Upper lobe of left lung (tissue), 6 donors: ENCODE results near the gene SNRPA1. TPM values are rescaled to one million over a fixed set of nuclear protein-coding genes. Genes with fewer than 3 reads are reported as not detected.
"Not testable (repeated sequence)": the region's sequence is repeated elsewhere in the genome, so short reads cannot be mapped to it uniquely, and the experiment has no call there.

Experiments used
- ATAC-seq, 2 donors: fragments of 200-7000 bp; cut with Tn5 transposase; one replicate each; pipeline ENCODE4 v1.9.1; 2022; ENCODE audit warnings: mild to moderate bottlenecking in 2 of 2, moderate library complexity in 2 of 2; ENCODE audit not compliant: low FRiP score in 2 of 2
- DNase-seq, 2 donors: peaks; one replicate each; pipeline ENCODE4 v3.0.0-alpha.2; 2019 to 2020
- H3K27ac ChIP-seq, 4 donors: fragments of 200-600 bp; sonication (generic); one replicate each; pipeline ENCODE4 v1.5.1; 2016 to 2019
- H3K27me3 ChIP-seq, 4 donors: fragments of 200-600 bp; sonication (generic); one replicate each; pipeline ENCODE4 v1.5.1; 2017 to 2019
- H3K36me3 ChIP-seq, 4 donors: fragments of 200-600 bp; sonication (generic); one replicate each; pipeline ENCODE4 v1.5.1; 2016 to 2019
- H3K4me1 ChIP-seq, 4 donors: fragments of 200-600 bp; sonication (generic); one replicate each; pipeline ENCODE4 v1.5.1; 2018 to 2019
- H3K4me3 ChIP-seq, 4 donors: fragments of 200-600 bp; sonication (generic); one replicate each; pipeline ENCODE4 v1.5.1; 2017 to 2019; ENCODE audit warnings: mild to moderate bottlenecking in 2 of 4, moderate library complexity in 1 of 4
- H3K9me3 ChIP-seq, 4 donors: fragments of 200-600 bp; sonication (generic); one replicate each; pipeline ENCODE4 v1.5.1; 2018 to 2019
- EP300 ChIP-seq, 4 donors: sonication (generic); formaldehyde crosslinking; IDR thresholded peaks; one replicate each; pipeline ENCODE4 v1.5.1; 2017; ENCODE audit warnings: antibody characterized with exemption in 4 of 4, control low read depth in 2 of 4
- POLR2A ChIP-seq, 4 donors: fragments of 450-650 bp; IDR thresholded peaks; one replicate each; pipeline ENCODE4 v1.5.1; 2016 to 2017; ENCODE audit warnings: antibody characterized with exemption in 4 of 4, mild to moderate bottlenecking in 2 of 4
- POLR2AphosphoS5 ChIP-seq, 2 donors: sonication (generic); formaldehyde crosslinking; IDR thresholded peaks; one replicate each; pipeline ENCODE4 v1.5.1; 2017; ENCODE audit warnings: antibody characterized with exemption in 2 of 2
- WGBS, 2 donors: methylation state at CpG; one replicate each; pipeline ENCODE4 v1.1.5; 2017 to 2018; 5-methylcytosine and 5-hydroxymethylcytosine counted together
- total RNA-seq, 6 donors: library from RNA; depleted of rRNA in 4 of 6; stranded (reverse); fragments of >200 nt in 4 of 6; gene quantifications; one replicate each; pipeline versions ENCODE4 v1.1.0 to v1.2.1, GENCODE V29; 2016 to 2021
- TF ChIP-seq, protein P1 (sequence below), 6 experiments: fragments of 450-650 bp in 4 of 6; fragments of 200-600 bp in 2 of 6; sonication (generic) in 2 of 6; IDR thresholded peaks; one replicate each; pipeline ENCODE4 v1.5.1; 2016 to 2019; ENCODE audit warnings: antibody characterized with exemption in 6 of 6
- donor health status: DM: no; HTN: no; CAD: no; lungs with moderate emphysema.
- donor health status: DM: no; HTN: yes; CAD: no; lungs with severe emphysema.

Gene SNRPA1
- total RNA-seq, 6 donors from 2014 or later, result 32.1 to 53.4 (median 40.2) TPM

DNA sequence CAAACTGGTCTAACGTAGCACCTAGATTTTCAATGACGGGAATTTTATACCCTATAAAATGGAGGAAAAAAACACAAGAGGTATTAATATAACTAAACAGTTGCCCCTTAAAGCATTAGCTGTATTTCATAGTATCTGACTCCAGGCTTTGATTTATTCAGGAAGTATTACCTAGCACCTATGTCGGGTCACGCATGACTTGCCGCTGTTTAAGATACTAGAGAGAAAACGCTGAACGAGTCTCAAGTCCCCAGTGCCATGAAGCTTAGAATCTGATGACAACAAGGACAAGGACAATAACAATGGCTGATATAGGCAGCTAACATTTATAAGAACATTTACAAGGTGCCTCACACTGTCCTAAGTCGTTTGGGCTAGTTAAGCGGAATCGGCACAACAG is 1.9 kb downstream of the SNRPA1 start:
- Histone ChIP-seq H3K36me3 (peaks cover 0 to 28% (median 6%) of the 10 kb centered on the region in 4 donors), H3K27ac (peak overlapping the region in 2 of 4 donors; percentile 97), H3K27me3 (no peaks in the 10 kb centered on the region), H3K9me3 (no peaks in the 10 kb centered on the region), H3K4me1 (peaks cover 24 to 31% (median 27%) of the 10 kb centered on the region in 4 donors), H3K4me3 (peak overlapping the region in 2 of 4 donors; percentile 80 to 100)
- ATAC-seq, result no peak
- 63 to 70% methylated on average over 10 of the region's 10 CpGs for WGBS, 2 donors
- no peak for DNase-seq
- TF ChIP-seq, protein P1, sequence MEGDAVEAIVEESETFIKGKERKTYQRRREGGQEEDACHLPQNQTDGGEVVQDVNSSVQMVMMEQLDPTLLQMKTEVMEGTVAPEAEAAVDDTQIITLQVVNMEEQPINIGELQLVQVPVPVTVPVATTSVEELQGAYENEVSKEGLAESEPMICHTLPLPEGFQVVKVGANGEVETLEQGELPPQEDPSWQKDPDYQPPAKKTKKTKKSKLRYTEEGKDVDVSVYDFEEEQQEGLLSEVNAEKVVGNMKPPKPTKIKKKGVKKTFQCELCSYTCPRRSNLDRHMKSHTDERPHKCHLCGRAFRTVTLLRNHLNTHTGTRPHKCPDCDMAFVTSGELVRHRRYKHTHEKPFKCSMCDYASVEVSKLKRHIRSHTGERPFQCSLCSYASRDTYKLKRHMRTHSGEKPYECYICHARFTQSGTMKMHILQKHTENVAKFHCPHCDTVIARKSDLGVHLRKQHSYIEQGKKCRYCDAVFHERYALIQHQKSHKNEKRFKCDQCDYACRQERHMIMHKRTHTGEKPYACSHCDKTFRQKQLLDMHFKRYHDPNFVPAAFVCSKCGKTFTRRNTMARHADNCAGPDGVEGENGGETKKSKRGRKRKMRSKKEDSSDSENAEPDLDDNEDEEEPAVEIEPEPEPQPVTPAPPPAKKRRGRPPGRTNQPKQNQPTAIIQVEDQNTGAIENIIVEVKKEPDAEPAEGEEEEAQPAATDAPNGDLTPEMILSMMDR (IDR thresholded peaks at IDR 0.05), result no peak
- TF ChIP-seq EP300 (IDR thresholded peaks at IDR 0.05), result no peak
- TF ChIP-seq POLR2A (IDR thresholded peaks at IDR 0.05), result no peak
- no peak for TF ChIP-seq POLR2AphosphoS5 (IDR thresholded peaks at IDR 0.05)

DNA sequence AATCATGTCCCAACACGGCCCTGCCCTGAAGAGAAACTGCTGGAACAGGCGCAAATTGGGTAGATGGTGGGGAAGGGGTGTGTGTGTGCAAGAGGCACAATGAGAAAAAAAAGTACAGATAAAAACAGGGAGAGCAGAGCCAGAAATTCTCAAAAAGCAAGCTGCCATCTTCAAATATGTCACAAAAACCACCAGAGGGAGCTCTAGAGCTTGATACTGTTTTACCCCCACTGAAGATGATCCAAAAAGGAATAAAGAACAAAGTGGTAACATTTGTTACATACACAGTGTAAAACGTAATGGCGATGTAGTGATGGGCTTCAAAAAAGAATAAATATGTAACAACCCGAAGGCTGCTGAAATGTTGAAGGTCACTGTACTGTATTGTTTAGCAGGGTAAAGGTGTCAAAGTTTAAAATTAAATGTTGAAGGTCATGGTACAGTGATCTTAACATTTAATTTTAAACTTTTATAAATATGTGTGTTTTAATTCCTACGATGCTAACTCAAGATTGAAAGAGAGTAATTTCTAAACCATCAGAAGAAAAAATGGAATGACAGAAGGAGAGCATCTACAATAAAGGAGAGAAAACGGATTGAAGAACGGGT is 6.0 kb downstream of the SNRPA1 start:
- peaks cover 14 to 25% (median 19%) of the 10 kb centered on the region in 4 donors for H3K4me1 ChIP-seq
- H3K27me3 ChIP-seq, result no peaks in the 10 kb centered on the region
- no peak overlapping the region for H3K4me3 ChIP-seq
- no peaks in the 10 kb centered on the region for H3K9me3 ChIP-seq
- TF ChIP-seq POLR2AphosphoS5 (IDR thresholded peaks at IDR 0.05), result no peak
- TF ChIP-seq, protein P1 (IDR thresholded peaks at IDR 0.05), result peak in 5 of 6 experiments; percentile 30 to 60 (median 49)
- no peak for TF ChIP-seq EP300 (IDR thresholded peaks at IDR 0.05)
- peak in 1 of 2 donors; percentile 54 for ATAC-seq
- no peak overlapping the region for H3K27ac ChIP-seq
- H3K36me3 ChIP-seq, result peaks cover 24 to 70% (median 41%) of the 10 kb centered on the region in 4 donors
- no peak for DNase-seq
- 79 to 80% methylated on average over 8 of the region's 8 CpGs for WGBS, 2 donors

DNA sequence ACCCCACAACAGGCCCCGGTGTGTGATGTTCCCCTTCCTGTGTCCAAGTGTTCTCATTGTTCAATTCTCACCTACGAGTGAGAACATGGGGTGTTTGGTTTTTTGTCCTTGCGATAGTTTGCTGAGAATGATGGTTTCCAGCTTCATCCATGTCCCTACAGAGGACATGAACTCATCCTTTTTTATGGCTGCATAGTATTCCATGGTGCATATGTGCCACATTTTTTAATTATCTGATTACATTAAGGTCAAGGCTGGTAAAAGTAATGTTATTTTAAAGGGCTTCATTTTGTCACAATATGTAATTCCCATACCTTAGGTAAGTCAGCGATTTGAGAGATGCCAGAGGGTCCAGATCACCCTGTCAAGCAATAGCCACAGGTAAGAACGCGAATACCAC is 7.7 kb downstream of the SNRPA1 start:
- 95% methylated on average over 6 of the region's 6 CpGs for WGBS, 2 donors
- not testable (repeated sequence) for H3K27me3 ChIP-seq, DNase-seq, H3K4me3 ChIP-seq, H3K4me1 ChIP-seq, ATAC-seq, H3K27ac ChIP-seq, H3K9me3 ChIP-seq
- H3K36me3 ChIP-seq, result peaks cover 25 to 86% (median 57%) of the 10 kb centered on the region in 4 donors

DNA sequence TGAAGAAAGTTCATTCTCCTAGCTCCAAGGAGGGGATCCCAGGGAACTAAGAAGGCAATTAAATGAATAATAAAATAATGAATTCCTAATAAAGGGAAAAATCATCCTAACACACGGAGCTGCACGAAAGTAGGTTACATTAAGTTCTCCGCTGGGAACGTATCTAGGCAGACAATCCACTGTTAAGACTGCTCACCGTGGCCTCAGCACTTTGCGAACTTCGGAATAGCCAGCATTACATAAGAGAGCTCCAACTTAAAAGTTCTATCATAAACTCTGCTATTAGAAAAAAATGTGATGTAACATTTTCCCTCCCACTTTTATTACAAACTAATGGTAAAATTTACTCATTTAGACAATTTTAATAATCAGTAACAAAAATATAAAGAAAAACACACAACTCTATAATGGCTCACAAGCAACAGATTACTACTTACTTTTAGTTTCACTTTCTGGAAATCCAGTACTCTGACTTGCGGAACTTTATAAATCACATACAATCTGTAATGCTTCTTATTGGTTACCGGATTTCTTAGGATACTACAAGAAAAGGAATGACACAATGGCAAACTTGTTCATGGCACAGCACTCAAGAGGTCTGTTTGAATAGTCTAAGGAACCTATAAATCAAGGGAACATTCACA is 8.5 kb downstream of the SNRPA1 start:
- no peak for DNase-seq
- H3K4me3 ChIP-seq, result no peak overlapping the region
- H3K9me3 ChIP-seq, result no peaks in the 10 kb centered on the region
- peaks cover 0 to 2% (median under 1%) of the 10 kb centered on the region in 4 donors for H3K4me1 ChIP-seq
- no peaks in the 10 kb centered on the region for H3K27me3 ChIP-seq
- TF ChIP-seq POLR2A (IDR thresholded peaks at IDR 0.05) (no peak), POLR2AphosphoS5 (IDR thresholded peaks at IDR 0.05) (no peak), EP300 (IDR thresholded peaks at IDR 0.05) (no peak)
- TF ChIP-seq, protein P1 (IDR thresholded peaks at IDR 0.05), result no peak
- no peak overlapping the region for H3K27ac ChIP-seq
- H3K36me3 ChIP-seq, result peaks cover 25 to 88% (median 62%) of the 10 kb centered on the region in 4 donors
- 82 to 87% methylated on average over 9 of the region's 9 CpGs for WGBS, 2 donors
- no peak for ATAC-seq

DNA sequence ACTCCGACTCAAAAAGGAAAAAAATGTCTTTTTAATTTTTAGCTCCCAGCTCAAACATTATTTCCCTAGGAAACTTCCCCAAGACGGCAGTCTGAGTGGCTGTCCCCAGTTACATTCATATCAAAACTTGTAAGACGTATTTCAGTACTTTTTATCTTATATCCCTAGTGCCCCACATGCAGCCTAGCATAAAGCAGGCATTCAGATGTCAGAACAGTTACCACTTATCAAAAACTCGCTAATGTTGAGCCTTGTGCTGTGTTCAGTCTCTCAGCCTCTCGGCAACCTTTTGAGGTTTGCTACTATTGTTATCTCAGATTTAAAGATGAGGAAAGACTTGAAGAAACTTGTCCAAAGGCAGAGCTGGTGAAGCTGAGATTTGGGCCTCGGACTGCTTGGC is 11.1 kb downstream of the SNRPA1 start:
- peaks cover 25 to 96% (median 71%) of the 10 kb centered on the region in 4 donors for H3K36me3 ChIP-seq
- WGBS, 2 donors, result 83 to 89% methylated on average over 6 of the region's 6 CpGs
- no peaks in the 10 kb centered on the region for H3K27me3 ChIP-seq
- no peak overlapping the region for H3K4me3 ChIP-seq
- H3K27ac ChIP-seq, result no peak overlapping the region
- no peak for ATAC-seq
- no peaks in the 10 kb centered on the region for H3K4me1 ChIP-seq
- TF ChIP-seq, protein P1 (IDR thresholded peaks at IDR 0.05), result no peak
- TF ChIP-seq POLR2A (IDR thresholded peaks at IDR 0.05) (no peak), EP300 (IDR thresholded peaks at IDR 0.05) (no peak), POLR2AphosphoS5 (IDR thresholded peaks at IDR 0.05) (no peak)
- no peak for DNase-seq
- no peaks in the 10 kb centered on the region for H3K9me3 ChIP-seq
